Ramos (cell line): ENCODE results near the gene RAB44.
"Not testable (repeated sequence)": the region's sequence is repeated elsewhere in the genome, so short reads cannot be mapped to it uniquely, and the experiment has no call there.

Experiments
- in situ Hi-C: fragments of 300-500 bp; cut with MboI; formaldehyde crosslinking; loops from one replicate; pipeline ENCODE4 v1.14.3; 2022; ENCODE audit warnings: low sequenced_read_pairs; ENCODE audit not compliant: unreplicated experiment

The RAB44 gene

DNA sequence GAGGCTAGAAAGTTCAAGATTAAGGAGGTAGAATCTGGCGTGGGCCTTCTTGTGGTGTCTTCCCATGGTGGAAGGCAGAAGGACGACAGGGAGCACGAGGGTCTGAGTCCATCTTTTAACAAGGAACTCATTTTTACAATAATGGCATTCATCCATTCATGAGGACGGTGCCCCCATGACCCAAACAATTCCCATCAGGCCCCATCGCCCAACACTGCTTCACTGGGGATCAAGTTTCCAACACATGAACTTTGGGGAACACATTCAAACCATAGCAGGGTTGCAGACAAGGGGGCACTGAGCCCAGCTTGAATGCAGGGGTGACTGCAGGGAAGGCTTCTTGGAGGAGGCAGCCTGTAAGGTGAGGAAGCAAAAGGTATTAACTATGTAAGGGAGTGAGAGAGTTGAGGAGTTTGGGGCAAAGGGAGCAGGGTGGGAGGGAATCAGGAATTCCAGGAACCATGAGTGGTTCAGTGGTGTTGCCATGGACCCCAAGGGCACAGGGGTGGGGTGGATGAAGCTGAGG is 5.5 kb downstream of the RAB44 start:
- in situ Hi-C loops, result no loop called here

DNA sequence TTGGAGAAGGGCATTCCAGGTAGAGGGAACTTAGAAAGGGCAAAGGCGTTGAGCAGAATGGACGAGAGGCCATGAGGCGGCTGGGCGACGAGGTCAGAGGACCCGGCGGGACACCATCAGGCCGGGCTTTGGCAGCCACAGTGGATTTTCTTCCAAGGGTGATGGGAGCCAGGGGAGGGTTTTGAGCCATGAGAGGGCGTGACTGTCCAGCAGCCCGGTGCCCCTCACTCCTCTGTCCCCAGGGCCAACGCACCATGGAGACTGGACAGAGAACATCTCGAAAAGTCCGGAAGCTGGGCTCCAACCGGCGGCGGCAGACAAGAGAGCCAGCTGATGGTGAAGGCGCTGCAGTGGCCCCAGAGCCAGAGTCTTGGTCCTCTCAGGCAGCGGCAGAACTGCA is 6.4 kb downstream of the RAB44 start:
- in situ Hi-C loops, result no loop called here

DNA sequence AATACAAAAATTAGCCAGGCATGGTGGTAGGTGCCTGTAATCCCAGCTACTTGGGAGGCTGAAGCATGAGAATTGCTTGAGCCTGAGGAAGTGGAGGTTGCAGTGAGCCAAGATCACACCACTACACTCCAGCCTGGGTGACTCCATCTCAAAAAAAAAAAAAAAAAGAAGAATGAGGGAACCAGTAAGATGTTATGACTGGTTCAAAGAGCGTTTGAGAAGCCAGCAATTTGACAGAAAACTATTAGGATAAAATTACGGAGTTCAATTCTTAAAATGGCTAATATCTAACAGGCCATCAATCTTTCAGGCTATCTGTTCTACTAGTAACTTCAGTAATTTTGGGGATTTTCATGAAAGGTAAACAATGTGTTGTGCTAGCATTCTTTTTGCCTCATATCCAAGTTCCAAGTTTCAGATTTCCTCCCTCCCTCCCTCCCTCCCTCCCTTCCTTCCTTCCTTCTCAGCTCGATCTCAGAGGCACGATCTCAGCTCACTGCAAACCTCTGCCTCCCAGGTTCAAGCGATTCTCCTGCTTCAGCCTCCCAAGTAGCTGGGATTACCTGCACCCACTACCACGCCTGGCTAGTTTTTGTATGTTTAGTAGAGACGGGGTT is 7.4 kb downstream of the RAB44 start:
- in situ Hi-C loops, result not testable (repeated sequence)

DNA sequence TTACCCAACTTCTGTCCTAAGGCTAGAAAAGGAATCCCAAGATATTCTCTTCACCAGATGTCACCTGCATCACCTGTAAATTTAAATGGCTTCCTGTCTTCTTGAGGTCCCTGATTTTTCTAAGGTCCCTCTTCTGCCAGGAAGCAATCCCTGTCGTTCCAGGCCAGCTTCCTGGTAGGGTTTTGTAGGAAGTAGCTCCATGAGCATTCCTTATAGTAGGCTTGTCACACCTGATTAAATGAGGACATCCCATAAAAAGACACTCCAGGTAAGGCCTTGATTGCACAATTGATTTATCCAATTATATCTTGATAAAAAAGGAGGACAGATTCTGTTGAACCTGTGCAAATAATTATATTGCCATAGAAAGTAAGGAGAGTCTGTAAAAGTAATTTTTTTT is 8.7 kb downstream of the RAB44 start:
- in situ Hi-C loops, result no loop called here

DNA sequence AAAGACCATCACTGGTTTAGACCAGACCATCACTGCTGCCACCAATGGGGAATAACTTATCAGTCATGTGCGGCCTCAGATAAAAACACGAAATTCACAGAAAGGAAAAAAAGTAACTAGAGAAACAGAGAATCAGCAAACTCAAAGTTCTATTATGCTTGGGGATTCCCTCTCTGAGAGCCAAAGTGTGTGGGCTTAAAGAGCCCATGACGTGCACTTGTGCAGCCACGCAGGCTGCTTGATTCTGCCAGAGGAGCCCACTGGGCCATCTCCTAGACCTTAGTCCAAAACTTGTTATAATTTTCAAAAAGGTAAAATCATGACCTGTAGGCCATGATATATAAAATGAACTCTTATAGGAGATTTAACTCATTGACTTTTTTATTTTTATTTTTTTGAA is 15.2 kb downstream of the RAB44 start:
- in situ Hi-C loops, result no loop called here

DNA sequence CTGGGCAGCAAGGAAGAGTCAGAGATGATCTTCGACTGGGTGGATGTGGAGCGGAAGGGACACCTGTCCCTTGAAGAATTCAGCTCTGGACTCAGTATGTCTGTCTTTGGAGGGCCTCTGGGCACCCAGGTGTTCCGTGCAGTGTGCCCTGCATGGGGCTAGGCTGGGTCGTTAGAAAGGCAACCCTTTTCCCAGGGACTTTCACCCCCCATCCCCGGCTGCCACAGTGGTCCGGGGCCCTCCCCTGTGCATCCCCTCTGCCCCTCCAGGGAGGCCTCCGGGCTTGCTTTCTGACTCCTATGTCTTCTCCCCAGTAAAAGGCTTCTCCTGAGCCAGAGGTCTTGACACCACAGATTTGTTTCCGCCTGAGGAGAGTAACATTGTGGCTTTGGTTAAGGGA is 16.2 kb downstream of the RAB44 start:
- in situ Hi-C loops, result no loop called here

DNA sequence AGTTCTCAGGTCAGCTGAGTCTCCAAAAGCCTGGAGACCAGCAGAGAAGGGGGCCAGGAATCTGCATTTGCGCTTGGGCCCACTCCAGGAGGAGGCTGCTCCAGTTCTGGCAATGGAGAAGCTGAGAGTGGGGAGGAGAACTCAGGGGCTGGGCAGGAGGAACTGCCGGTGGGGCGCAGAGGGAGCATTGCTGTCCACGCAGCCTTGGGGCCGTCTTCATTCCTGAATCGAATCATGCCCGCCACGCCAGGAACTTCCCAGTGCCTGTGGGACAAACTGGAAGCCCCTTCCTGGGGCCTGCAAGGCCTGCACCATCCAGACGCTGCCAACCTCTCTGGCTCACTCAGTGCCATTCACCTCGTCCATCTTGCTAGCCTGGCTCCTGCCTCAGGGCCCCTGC is 16.9 kb downstream of the RAB44 start:
- in situ Hi-C loops, result no loop called here

DNA sequence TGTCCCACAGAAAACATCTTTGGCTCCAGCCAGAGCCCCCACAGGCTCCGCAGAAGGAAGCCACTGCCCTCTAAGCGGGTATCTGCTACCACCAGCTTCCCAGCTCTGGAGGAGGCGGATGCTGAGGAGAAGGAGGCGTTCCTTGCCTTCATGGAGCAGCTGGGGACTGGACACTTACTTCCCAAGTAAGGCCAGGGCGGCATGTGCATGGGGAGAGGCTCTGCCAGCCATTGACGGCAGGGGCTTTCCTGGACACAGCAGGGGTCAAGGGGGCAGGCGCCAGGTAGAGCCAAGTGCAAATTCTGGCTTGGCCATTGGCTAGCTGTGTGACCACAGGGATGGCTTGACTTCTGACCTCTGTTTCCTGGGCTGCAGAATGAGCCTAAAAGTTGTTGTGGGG is 17.8 kb downstream of the RAB44 start:
- in situ Hi-C loops, result no loop called here

DNA sequence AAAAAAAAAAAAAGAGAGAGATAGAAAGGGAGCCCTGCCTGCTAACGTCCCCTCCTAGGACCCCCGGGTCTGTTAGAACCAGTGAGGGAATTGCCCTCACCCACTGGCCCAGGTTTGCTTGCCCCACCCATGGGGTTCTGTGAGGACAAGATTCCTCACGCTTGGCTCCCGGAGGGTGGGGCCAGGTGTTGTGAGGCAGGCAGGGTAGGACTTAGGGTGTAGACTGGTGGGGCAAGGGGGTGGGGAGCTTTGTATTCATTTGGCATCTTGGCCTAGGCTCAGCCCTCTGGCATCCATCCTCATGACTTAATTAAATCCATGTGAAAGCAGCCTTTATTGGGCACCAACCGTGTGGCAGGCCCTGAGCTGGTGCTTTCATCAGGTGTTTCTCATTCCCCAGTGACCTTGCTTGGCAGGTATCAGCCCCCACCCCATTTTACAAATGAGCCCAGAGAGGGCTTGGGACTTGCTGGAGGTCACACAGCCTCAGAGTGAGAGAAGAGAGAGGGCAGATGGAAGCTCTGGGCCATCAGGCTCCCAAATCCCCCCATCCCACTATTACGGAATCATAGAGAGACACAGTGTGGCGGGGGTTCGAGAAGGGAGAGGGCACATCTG is 19.0 kb downstream of the RAB44 start:
- in situ Hi-C loops, result no loop called here

DNA sequence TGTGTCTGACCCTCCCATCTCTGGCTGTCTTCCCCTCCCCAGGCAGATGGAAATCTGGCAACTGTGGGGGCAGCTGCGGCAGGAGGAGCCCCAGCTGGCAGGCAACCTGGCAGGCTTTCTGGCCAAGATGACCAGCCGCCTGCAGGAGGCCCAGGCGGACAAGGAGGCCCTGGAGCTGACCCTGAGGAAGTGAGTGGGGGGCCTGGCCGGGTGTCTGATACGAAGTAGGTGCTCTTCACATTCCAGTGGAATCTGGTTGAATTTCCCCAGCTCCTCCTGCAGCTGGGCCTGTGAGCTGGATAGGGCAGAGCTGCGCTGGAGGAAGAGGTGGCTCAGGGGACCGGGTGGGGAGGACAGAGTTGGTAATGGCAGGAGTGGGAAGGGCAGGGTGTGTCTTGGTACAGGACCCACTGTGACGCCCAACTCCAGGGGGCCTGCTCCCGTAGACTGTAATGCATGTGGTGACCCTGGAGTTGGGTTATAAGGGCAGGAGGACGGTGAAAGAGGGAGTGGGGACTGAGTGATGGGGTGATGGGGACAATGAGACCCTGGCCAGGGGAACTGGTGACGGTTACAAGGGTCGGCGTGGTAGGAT is 19.7 kb downstream of the RAB44 start:
- in situ Hi-C loops, result no loop called here

DNA sequence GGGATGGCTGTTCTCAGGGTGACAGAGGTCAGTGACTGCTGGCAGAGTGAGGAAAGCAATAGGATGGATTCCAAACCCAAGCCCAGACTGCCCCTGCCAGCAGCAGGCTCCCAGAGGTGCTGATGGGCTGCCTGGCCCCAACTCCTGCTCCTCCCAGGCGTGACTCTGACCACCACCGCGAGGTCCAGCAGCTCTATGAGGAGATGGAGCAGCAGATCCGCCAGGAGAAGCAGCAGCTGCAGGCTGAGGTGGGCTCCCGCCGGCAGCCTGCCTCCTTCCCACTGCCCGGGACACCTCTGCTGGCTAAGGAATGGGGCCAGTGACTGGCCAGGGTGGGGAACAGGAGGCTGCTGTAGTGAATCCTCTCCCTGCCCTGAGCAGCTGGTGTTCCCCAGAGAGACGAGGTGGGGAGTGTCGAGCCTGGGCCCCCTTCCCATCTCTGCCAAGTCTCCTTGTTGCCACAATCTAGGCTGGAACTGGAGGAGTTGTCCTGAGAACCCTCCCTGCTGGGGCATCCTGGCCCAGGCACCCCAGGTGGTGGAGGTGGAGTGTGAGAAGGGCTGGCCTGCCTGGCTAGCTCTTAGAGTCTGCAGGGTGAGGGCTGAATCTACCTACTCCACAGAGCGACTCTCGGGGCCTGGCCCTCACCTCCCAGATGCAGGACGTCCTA is 20.4 kb downstream of the RAB44 start:
- in situ Hi-C loops, result no loop called here

DNA sequence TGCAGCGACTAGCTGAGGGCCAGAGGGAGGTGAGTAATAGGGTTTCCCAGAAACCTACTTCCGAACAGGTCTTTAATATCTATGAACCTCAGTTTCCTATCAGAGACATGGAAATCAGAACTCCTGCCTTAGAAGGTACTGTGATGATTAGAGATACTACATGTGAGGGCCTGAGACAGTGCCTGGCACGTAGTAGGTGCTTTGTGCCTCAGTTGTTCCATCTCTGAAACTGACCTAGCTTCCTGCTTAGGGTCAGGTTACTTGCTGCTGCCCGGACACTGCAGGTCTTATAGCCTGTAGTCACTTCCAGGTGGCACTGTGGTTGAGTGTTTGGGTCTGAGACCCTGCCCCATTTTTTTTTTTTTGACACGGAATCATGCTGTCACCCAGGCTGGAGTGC is 20.9 kb downstream of the RAB44 start:
- in situ Hi-C loops, result no loop called here

DNA sequence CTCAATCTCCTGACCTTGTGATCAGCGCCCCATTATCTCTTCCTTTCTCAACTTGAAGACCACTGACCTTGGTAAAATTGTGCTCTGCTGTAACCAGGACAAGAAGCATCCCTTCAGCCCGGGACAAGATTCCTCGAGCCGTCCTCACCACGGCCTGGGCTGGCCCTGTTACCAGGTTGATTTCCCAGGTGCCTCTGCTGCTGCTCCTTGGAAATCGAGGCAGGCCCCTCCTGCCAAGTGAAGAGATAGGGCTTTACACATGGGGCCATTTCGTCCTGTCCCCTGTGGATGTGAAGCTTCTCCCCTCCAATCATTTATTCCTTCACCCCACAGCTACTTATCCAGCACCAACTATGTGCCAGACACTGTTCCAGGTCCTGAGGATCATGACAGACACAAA is 21.5 kb downstream of the RAB44 start:
- in situ Hi-C loops, result no loop called here

DNA sequence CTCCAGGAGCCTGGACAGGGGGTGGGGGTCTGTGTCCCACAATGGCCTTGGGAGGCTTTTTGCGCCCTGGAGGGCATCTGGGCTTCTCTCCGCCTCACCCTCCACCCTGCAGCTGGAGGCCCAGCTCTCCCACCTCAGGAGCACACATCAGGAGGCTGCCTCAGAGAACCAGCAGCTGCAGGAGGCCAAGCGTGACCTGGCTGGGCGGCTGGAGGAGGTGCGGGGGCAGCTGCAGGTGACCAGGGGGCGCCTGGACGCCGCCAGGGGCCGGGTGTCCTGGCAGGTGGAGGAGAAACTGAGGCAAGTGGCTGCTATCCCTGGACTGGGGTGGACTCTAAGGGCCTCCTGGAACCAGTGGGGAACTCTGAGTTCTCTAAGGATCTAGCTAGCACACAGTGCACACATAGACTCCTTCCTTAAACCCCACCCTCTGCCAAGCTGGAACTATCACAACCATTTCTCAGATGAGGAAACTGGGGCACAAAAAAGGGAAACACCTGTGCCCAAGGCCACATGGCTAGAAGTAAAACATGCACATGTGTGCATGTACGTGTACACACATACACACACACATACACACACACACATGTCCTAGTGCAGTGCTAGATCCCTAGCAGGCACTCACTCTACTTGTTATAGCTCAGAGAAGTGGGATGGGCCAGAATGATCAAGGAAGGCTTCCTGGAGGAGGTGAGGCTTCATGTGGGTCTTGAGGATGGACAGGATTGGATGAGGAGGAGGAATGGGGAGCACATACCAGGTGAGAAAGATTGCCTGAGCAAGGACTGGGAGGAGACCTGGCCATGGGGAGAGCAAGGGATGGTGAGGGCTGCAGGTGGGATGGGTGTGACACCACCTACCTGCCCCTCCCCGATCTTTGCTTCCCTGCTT is 22.9 kb downstream of the RAB44 start:
- in situ Hi-C loops, result no loop called here

DNA sequence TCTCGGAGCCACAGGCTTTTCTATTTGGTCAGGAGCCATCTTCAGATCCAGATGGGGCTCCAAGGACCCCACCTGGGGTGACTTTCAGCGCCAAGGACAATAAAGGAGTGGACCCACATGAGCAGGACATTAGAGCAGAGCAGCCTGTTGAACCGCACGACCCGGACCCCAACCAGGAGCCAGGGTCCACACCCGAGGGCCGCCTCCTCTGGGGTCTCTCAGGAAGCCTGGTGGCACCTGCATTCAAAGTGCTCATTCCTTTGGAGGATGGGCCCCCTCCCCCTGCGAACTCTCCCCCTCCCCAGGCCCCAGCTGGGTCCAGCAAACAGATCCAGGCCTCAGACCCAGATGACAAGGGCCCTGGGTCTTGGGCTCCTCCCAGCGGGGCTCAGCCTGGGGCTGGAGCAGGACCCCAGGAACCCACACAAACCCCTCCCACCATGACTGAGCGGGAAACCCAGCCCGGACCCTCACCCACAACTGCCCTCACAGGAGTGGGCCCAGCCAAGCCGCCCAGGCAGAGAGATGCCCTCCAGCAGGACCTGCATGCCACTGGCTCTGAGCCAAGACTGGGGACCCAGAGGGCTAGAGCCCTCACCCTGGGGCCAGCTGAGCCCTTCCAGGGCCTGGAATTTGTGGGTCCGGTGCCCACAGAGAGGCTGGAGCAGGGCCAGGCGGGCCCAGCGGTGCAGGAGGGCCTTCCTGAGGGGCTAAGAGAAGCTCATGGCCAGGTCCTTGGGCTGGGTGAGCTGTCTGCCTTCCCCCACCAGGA is 23.9 kb downstream of the RAB44 start:
- in situ Hi-C loops, result no loop called here

DNA sequence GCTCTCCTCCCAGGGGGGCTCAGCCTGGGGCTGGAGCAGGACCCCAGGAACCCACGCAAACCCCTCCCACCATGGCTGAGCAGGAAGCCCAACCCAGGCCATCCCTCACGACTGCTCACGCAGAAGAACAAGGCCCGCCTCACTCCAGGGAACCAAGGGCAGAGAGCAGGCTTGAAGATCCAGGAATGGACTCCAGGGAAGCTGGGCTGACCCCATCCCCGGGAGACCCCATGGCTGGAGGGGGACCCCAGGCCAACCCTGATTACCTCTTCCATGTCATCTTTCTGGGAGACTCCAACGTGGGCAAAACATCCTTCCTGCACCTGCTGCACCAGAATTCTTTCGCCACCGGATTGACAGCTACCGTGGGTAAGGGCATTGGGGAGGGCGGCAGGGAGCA is 24.7 kb downstream of the RAB44 start:
- in situ Hi-C loops, result no loop called here

DNA sequence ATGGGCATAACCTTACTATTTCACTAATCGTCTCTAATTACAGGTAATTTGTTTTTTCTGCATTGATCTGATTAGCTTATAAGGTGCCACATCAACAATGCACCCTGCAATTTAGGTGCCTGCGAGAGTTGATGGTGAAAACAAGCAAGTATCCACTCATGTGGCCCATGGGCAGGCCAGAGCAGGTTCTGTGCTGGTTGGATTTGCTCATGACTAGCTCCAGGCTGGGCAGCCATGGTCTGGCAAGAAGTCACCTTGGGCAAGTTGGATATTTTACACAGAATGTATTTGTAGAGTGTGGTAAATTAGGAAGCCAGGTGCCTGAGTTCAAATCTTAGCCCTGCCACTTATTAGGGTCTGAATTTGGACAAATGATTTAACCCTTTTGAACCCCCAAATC is 25.3 kb downstream of the RAB44 start:
- in situ Hi-C loops, result no loop called here

DNA sequence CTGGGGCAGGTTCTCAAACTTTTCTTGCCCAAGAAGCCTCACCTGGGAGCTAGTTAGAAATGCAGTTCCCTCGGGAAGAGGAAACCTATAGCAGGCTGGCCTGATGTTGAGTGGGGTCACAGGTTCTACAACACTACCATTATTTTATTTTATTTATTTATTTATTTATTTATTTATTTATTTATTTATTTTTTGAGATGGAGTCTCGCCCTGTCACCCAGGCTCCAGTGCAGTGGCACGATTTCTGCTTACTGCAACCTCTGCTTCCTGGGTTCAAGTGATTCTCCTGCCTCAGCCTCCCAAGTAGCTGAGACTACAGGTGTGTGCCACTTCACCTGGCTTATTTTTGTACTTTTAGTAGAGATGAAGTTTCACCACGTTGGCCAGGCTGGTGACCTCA is 26.4 kb downstream of the RAB44 start:
- in situ Hi-C loops, result not testable (repeated sequence)

DNA sequence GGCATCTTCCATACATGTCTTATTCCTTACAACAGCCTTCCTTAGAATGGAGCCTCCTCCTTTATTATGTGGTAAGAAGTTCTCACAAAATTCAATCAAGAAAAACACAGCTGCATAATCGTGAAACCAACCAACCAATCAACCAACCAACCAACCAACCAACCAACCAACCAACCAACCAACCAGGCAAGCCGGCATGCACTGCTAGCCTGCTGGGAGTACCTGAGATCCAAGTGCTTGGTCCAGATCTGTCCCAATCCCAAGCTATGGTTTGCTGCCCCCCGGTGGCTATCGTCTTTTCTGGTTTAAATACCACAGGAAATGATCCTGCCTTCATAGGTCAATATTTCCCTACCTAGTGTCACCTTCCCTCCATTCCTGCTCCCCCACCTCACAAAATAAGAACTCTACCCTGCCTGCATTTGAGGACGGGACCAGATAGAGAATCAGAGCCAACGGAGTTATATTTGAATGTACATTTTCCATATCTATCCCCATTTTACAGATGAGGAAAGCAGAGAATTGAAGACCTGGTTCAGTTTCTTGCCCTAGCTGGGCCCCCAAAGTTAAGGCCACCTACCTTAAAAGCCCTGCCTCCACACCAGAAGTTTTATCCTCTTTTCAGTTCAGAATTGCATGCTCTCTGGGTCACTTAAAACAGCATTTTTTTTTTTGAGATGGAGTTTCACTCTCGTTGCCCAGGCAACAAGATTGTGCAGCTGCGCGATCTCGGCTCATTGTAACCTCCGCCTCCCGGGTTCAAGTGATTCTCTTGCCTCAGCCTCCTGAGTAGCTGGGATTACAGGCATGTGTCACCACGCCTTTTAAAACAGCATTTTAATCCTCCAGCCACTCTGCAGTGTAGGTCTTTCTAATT is 27.1 kb downstream of the RAB44 start:
- in situ Hi-C loops, result no loop called here
